A673 (cell line): ENCODE measurements around the gene SND1.

Experiments used
- EZH2 ChIP-seq: fragments of 200-600 bp; sonication (generic); IDR thresholded peaks from 2 replicates; pipeline ENCODE4 v1.6.1; 2017; ENCODE audit warnings: borderline replicate concordance, low read depth, mild to moderate bottlenecking, mixed read lengths, antibody characterized with exemption, low read length; ENCODE audit not compliant: poor library complexity, severe bottlenecking
- TF ChIP-seq, protein P1 (sequence below): fragments of 300-800, 200-600 bp; sonication (generic); conservative IDR thresholded peaks from 2 replicates; pipeline ENCODE4 v1.5.1; 2017; ENCODE audit warnings: low read depth, mild to moderate bottlenecking, antibody characterized with exemption, low read length, moderate library complexity, mixed read lengths

DNA sequence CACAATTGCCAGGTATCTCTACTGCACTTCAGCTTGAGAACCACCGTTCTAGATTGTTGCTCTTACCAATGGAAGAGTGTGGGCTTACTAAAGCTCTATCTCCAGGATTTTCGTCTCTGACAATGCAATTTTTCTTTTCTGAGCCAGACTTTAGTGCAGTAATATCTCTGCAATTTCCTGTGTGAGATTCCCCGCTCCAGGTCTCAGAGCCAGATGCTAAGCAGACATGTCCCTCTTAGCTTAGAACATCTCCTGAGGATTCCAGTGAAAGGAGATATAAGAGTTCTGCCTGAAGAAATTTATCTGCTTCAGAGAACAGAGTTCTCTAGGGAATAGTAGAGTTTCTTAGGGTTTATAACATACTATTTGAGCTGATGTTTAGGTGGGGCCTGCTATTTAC is 82.0 kb downstream of the SND1 start:
- TF ChIP-seq, protein P1, sequence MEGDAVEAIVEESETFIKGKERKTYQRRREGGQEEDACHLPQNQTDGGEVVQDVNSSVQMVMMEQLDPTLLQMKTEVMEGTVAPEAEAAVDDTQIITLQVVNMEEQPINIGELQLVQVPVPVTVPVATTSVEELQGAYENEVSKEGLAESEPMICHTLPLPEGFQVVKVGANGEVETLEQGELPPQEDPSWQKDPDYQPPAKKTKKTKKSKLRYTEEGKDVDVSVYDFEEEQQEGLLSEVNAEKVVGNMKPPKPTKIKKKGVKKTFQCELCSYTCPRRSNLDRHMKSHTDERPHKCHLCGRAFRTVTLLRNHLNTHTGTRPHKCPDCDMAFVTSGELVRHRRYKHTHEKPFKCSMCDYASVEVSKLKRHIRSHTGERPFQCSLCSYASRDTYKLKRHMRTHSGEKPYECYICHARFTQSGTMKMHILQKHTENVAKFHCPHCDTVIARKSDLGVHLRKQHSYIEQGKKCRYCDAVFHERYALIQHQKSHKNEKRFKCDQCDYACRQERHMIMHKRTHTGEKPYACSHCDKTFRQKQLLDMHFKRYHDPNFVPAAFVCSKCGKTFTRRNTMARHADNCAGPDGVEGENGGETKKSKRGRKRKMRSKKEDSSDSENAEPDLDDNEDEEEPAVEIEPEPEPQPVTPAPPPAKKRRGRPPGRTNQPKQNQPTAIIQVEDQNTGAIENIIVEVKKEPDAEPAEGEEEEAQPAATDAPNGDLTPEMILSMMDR, result no peak
- TF ChIP-seq EZH2, result no peak
